Measurements from ENCODE around the gene CENPC. TPM values are rescaled to one million over a fixed set of nuclear protein-coding genes. Genes with fewer than 3 reads are reported as not detected.
A peak's percentile ranks its signal among the peaks of the same experiment; 100 is the strongest.

CENPC gene
- total RNA-seq, 2 experiments from 2014 or later = 115 to 116 TPM

DNA sequence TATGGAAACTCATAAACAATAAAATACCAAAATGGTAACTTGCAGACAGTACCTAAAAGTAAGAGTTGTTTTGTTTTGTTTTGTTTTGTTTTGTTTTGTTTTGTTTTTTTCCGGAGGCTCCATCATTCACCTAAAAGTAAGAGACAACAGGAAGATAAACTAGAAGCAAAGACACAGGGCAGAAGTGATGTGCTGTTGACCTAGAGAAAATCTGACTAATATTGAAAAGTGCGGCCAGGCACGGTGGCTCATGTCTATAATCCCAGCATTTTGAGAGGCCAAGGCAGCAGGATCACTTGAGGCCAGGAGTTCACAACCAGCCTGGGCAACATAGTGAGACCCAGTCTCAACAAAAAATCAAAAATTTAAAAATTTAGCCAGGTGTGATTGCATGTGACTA lies 5.6 kb upstream of the CENPC start:
- Histone ChIP-seq H3K4me1 (ENCODE audit: insufficient read depth, low read length) (no peaks in the 10 kb centered on the region), H3K4me3 (ENCODE audit: low read length) (no peak overlapping the region), H3K9me3 (ENCODE audit: control insufficient read depth in 1 of 2, insufficient read depth in 1 of 2, low read length in 2 of 2) (no peaks in the 10 kb centered on the region), H3K36me3 (ENCODE audit: insufficient read depth, low read length) (no peaks in the 10 kb centered on the region), H3K27me3 (ENCODE audit: control insufficient read depth in 1 of 2, insufficient read depth in 2 of 2, low read length in 2 of 2) (no peaks in the 10 kb centered on the region), H3K27ac (ENCODE audit: low read depth in 1 of 2, low read length in 2 of 2) (no peak overlapping the region)
- Mint-ChIP-seq H3K4me1 (ENCODE audit: low read depth) (peaks cover 11% of the 10 kb centered on the region), H3K4me3 (no peak overlapping the region), H3K27ac (no peak overlapping the region), H3K9me3 (no peaks in the 10 kb centered on the region), H3K27me3 (no peaks in the 10 kb centered on the region), H3K36me3 (ENCODE audit: low read depth) (no peaks in the 10 kb centered on the region)
- ChIA-PET CTCF (interaction anchor here (0.7 kb wide), 1 partner anchor 87 kb away, joined by 3 read pairs; no protein-coding TSS in a partner anchor), POLR2A (interaction anchor here (1.6 kb wide), 1 partner anchor 149 kb away, joined by 5 read pairs; no protein-coding TSS in a partner anchor)
- DNase-seq (no peak), ATAC-seq (ENCODE audit: poor library complexity) (no peak)
- intact Hi-C loops (cut with DNase I, micrococcal nuclease) = no loop called here
- no peak for TF ChIP-seq CTCF (IDR thresholded peaks at IDR 0.05)

DNA sequence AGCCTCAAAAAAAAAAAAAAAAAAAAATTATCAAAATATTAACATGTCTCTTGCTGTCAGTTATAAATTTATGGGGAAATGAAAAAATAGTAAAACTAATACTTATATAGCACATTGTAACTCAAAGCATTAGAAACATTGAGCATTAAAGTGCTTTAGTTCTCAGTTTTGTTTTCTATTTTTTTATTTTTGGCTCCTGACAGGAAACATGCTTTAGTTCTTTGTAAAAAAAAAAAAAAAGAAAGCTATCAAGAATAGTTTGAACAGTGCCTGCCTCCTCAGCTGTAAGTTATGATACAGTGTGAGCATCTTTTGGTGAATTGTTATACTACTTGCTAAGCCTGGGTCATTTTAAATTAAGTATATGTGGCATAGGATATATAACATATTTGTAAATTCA lies 5.1 kb upstream of the CENPC start:
- Histone ChIP-seq H3K9me3 (ENCODE audit: control insufficient read depth in 1 of 2, insufficient read depth in 1 of 2, low read length in 2 of 2) (no peaks in the 10 kb centered on the region), H3K4me3 (ENCODE audit: low read length) (no peak overlapping the region), H3K4me1 (ENCODE audit: insufficient read depth, low read length) (no peaks in the 10 kb centered on the region), H3K36me3 (ENCODE audit: insufficient read depth, low read length) (no peaks in the 10 kb centered on the region), H3K27me3 (ENCODE audit: control insufficient read depth in 1 of 2, insufficient read depth in 2 of 2, low read length in 2 of 2) (no peaks in the 10 kb centered on the region), H3K27ac (ENCODE audit: low read depth in 1 of 2, low read length in 2 of 2) (no peak overlapping the region)
- POLR2A ChIA-PET = no interaction called here
- no peak overlapping the region for H3K27ac Mint-ChIP-seq
- no peak for ATAC-seq (ENCODE audit: poor library complexity)
- no peak for DNase-seq
- H3K4me1 Mint-ChIP-seq (ENCODE audit: low read depth) = peaks cover 13% of the 10 kb centered on the region
- H3K4me3 Mint-ChIP-seq = no peak overlapping the region
- H3K36me3 Mint-ChIP-seq (ENCODE audit: low read depth) = peaks cover 2% of the 10 kb centered on the region
- H3K9me3 Mint-ChIP-seq = no peaks in the 10 kb centered on the region
- CTCF ChIA-PET = interaction anchor here (0.7 kb wide), 1 partner anchor 87 kb away, joined by 3 read pairs; no protein-coding TSS in a partner anchor
- TF ChIP-seq CTCF (IDR thresholded peaks at IDR 0.05) = no peak
- H3K27me3 Mint-ChIP-seq = no peaks in the 10 kb centered on the region
- intact Hi-C loops (cut with DNase I, micrococcal nuclease) = no loop called here

- no peaks in the 10 kb centered on the region for H3K27me3 Mint-ChIP-seq
- no peaks in the 10 kb centered on the region for H3K9me3 Mint-ChIP-seq
- peak; percentile 71 for TF ChIP-seq CTCF (IDR thresholded peaks at IDR 0.05)
- POLR2A ChIA-PET = no interaction called here
- no peaks in the 10 kb centered on the region for H3K36me3 ChIP-seq (ENCODE audit: insufficient read depth, low read length)
- ATAC-seq (ENCODE audit: poor library complexity) (peak; percentile 16), DNase-seq (peak in 3 of 14 experiments; percentile 59 to 69 (median 65))
- no peak overlapping the region for H3K27ac ChIP-seq (ENCODE audit: low read depth in 1 of 2, low read length in 2 of 2)
- no peaks in the 10 kb centered on the region for H3K9me3 ChIP-seq (ENCODE audit: control insufficient read depth in 1 of 2, insufficient read depth in 1 of 2, low read length in 2 of 2)
- H3K27me3 ChIP-seq (ENCODE audit: control insufficient read depth in 1 of 2, insufficient read depth in 2 of 2, low read length in 2 of 2) = no peaks in the 10 kb centered on the region
- intact Hi-C loops (cut with DNase I, micrococcal nuclease) = loop anchor here (1.0 to 5.0 kb wide), 9 partner anchors 33 to 628 kb away; no protein-coding TSS in a partner anchor
- H3K4me3 ChIP-seq (ENCODE audit: low read length) = no peak overlapping the region
- peak overlapping the region; percentile 45 for H3K27ac Mint-ChIP-seq
- peak overlapping the region; percentile 54 for H3K4me3 Mint-ChIP-seq
- peaks cover 22% of the 10 kb centered on the region for H3K4me1 Mint-ChIP-seq (ENCODE audit: low read depth)
- CTCF ChIA-PET = interaction anchor here (1.2 kb wide), 1 partner anchor 151 kb away, joined by 3 read pairs; no protein-coding TSS in a partner anchor
- H3K4me1 ChIP-seq (ENCODE audit: insufficient read depth, low read length) = no peaks in the 10 kb centered on the region
- H3K36me3 Mint-ChIP-seq (ENCODE audit: low read depth) = peaks cover 13% of the 10 kb centered on the region
Observed at GRCh38 chr4:67549123-67549522, 3.8 kb upstream of the CENPC start.

Measured in CD4-positive, alpha-beta T cell (primary cell).